ENCODE data around the gene KITLG.

The KITLG gene

DNA sequence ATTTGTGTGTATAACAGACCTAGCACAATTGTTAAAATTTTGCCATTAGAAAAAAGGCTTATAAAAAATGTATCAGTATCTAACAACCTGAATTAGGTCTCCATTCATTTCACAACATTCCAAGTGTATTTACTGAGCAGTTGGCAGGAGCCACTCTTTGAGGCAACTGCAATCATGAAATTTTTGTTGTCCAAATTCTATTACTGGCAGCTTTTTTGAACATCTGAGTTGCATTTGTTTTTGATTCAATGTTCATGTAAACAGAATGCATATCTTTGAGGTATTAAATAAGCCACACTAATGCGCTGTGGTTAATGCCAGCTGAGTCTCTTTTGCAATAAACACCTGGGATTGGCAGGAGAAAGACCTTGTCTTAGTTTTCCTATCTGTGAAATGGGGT, 8.7 kb downstream of the KITLG start:
- no peak for DNase-seq (ENCODE audit: low read depth)
- no peak overlapping the region for H3K4me3 ChIP-seq (ENCODE audit: low read length)
- TF ChIP-seq, protein P1, sequence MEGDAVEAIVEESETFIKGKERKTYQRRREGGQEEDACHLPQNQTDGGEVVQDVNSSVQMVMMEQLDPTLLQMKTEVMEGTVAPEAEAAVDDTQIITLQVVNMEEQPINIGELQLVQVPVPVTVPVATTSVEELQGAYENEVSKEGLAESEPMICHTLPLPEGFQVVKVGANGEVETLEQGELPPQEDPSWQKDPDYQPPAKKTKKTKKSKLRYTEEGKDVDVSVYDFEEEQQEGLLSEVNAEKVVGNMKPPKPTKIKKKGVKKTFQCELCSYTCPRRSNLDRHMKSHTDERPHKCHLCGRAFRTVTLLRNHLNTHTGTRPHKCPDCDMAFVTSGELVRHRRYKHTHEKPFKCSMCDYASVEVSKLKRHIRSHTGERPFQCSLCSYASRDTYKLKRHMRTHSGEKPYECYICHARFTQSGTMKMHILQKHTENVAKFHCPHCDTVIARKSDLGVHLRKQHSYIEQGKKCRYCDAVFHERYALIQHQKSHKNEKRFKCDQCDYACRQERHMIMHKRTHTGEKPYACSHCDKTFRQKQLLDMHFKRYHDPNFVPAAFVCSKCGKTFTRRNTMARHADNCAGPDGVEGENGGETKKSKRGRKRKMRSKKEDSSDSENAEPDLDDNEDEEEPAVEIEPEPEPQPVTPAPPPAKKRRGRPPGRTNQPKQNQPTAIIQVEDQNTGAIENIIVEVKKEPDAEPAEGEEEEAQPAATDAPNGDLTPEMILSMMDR (IDR thresholded peaks at IDR 0.05; ENCODE audit: insufficient read depth, low read depth, low read length, missing control alignments): no peak

DNA sequence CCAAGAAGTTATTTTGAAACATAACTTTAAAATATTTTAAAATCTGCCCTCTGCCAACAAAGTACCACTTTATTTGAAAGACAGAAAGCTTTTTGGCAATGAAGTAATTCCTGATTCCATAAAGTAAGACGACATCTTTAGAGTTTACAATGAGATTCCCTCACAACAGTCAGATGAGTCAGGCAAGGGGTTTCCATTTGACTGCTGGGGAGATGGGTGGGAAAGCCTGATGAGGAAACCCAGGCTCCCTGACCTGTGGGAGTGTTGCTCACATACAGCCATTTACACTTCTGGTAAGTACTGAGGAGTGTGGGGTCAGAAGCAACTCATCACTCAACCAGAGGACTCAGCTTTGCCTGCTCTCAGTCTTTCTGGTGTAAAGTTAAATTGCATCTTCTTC, 10.2 kb downstream of the KITLG start:
- TF ChIP-seq, protein P1 (IDR thresholded peaks at IDR 0.05; ENCODE audit: insufficient read depth, low read depth, low read length, missing control alignments): no peak
- DNase-seq (ENCODE audit: low read depth): peak; percentile 62
- H3K4me3 ChIP-seq (ENCODE audit: low read length): no peak overlapping the region

DNA sequence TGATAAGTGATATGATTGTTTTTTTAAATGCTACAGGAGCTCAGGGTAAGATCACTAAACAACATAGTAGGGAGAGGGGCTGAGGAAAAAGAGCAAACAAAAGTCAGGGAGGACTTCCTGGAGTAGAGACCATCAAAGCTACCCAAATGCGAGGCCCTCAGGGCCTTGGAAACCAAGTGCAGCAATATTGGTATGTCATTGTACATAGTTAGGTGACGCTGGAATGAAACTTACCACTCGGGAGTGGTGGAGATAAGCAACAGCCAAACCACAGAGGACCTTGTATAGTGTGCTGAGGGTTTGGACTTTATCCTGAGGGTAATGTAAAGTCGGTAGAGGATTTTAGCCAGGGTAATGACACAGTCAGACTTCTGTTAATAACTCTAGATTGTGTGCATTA, 13.8 kb downstream of the KITLG start:
- TF ChIP-seq, protein P1 (IDR thresholded peaks at IDR 0.05; ENCODE audit: insufficient read depth, low read depth, low read length, missing control alignments): no peak
- DNase-seq (ENCODE audit: low read depth): no peak
- H3K4me3 ChIP-seq (ENCODE audit: low read length): no peak overlapping the region

DNA sequence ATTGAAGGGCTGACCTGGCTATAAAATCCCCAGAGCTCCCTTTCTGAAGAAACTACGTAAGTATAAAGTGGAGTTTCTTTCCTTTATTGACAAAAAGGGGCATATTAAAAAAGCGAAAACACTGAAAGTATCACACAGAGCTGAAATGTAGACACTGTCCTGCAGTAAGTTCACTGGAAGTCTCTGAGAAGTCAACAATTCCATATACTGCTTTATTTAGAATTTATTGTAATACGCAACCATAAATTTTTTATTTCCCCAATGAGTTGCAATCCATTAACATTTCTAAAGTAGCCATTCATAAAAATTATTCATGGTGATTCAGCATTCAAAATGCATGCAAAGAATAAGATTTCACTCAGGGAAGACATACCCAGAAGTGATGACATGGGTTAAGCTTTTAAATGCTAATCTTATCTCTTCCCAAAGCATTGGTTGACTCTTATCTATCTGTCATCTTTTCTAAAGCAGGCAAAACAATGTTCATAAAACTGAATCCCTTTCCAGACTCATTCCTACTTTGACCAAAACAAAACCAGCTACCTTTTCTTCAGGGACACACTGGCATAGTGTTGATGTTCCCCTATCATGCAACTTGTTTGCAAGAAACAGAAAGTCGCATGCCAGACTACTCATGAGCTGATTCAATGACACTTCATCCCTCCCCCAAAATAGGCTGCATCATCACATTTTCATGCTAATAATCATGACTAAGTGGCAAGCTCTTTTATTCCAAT, 17.3 kb downstream of the KITLG start:
- peak; percentile 78 for DNase-seq (ENCODE audit: low read depth)
- no peak overlapping the region for H3K4me3 ChIP-seq (ENCODE audit: low read length)
- TF ChIP-seq, protein P1 (IDR thresholded peaks at IDR 0.05; ENCODE audit: insufficient read depth, low read depth, low read length, missing control alignments): no peak

DNA sequence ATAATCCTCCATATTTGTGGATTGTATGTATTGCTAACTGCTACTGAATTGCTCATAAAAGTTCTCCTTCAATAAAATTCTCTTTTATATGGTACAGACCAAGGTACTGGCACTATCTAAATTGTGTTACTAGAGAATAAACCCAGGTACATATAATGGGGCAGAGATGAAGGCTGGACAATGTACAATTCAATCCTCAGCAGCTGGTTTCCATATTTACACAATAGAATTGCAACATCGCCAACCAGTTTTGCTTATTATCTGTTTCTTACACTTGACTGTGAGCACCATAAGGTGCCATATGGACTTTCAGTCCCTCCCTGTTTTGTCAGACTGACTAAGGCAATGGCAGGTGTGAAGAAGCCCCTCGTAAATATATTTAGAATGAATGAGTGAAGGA, 18.1 kb downstream of the KITLG start:
- no peak for DNase-seq (ENCODE audit: low read depth)
- H3K4me3 ChIP-seq (ENCODE audit: low read length): no peak overlapping the region
- TF ChIP-seq, protein P1 (IDR thresholded peaks at IDR 0.05; ENCODE audit: insufficient read depth, low read depth, low read length, missing control alignments): no peak

DNA sequence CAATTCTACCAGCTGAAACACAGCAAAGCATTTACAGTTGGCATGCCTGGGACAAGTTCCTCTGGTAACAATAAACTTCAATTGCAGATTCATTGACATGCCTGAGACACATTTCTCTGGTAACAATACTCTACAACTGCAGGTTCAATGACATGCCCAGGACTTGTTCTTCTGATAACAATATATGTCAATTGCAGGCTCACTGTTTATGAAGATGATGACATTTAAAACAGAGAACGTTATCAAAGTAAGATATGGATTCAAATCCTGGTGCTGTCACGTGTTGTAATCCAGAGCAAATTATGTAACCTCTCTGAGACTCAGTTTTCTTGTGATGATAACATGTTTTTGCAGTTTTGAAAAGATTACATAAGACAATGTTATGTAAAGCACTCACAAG, 20.5 kb downstream of the KITLG start:
- H3K4me3 ChIP-seq (ENCODE audit: low read length): no peak overlapping the region
- TF ChIP-seq, protein P1 (IDR thresholded peaks at IDR 0.05; ENCODE audit: insufficient read depth, low read depth, low read length, missing control alignments): no peak
- peak; percentile 56 for DNase-seq (ENCODE audit: low read depth)

DNA sequence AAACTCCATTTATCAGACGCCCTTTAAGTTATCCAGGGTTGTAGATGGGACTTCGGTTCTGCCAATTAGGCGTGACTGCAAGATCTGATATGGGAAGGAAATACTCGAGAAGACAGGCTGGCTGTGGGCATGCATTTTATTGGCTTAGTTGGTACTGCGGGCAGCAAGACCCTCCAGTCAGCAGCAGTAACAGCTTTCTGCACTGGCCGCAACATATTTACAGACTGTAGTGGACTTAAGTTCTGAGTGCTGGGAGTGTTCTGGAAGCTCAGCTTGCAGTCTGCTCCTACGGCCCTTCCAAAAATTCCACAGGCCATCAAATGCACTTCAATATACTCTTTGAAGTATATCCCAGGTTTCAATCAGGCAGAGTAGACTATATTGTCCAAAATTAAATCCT, 21.1 kb downstream of the KITLG start:
- TF ChIP-seq, protein P1 (IDR thresholded peaks at IDR 0.05; ENCODE audit: insufficient read depth, low read depth, low read length, missing control alignments): no peak
- no peak overlapping the region for H3K4me3 ChIP-seq (ENCODE audit: low read length)
- no peak for DNase-seq (ENCODE audit: low read depth)

All from epithelial cell of esophagus (primary cell).